Keratinocyte (primary cell): ENCODE data around the gene CYP26C1. TPM values are rescaled to one million over a fixed set of nuclear protein-coding genes. Genes with fewer than 3 reads are reported as not detected.

Source experiments
- DNase-seq: peaks from one replicate; pipeline ENCODE4 v3.0.0-alpha.2; 2011; ENCODE audit warnings: low read depth, missing footprints, low spot score
- FAIRE-seq: peaks from 2 replicates; lab custom pipeline; 2011; peaks lifted over from hg19 to GRCh38; lab: Jason Lieb, UNC
- H2AFZ ChIP-seq: 2 replicates; pipeline ENCODE4 v1.6.0; 2012; ENCODE audit warnings: low read length, control low read depth, inconsistent platforms; ENCODE audit not compliant: control insufficient read depth
- H3K27ac ChIP-seq: 2 replicates; pipeline ENCODE4 v1.5.1; 2011; ENCODE audit warnings: low read length; ENCODE audit not compliant: control insufficient read depth, insufficient read depth
- H3K27me3 ChIP-seq: 3 replicates; pipeline ENCODE4 v1.6.0; 2011; ENCODE audit warnings: low read length; ENCODE audit not compliant: control insufficient read depth, insufficient read depth; ENCODE audit errors: extremely low read depth
- H3K36me3 ChIP-seq, 2 experiments: 2 replicates in 1 of 2; 3 replicates in 1 of 2; pipeline ENCODE4 v1.5.1; 2011; ENCODE audit warnings: low read length in 2 of 2, mild to moderate bottlenecking in 1 of 2; ENCODE audit not compliant: control insufficient read depth in 2 of 2, insufficient read depth in 2 of 2; ENCODE audit errors: extremely low read depth in 1 of 2
- H3K4me1 ChIP-seq: 3 replicates; pipeline ENCODE4 v1.5.1; 2011; ENCODE audit warnings: low read length; ENCODE audit not compliant: control insufficient read depth, insufficient read depth; ENCODE audit errors: extremely low read depth
- H3K4me2 ChIP-seq: 3 replicates; pipeline ENCODE4 v1.6.0; 2011; ENCODE audit warnings: low read depth, low read length; ENCODE audit not compliant: control insufficient read depth, insufficient read depth; ENCODE audit errors: extremely low read depth
- H3K4me3 ChIP-seq, 3 experiments: fragments of 200-600 bp in 1 of 3; sonication (generic) in 1 of 3; 2 replicates in 2 of 3; 3 replicates in 1 of 3; pipeline ENCODE4 v1.5.1; 2011 to 2016; ENCODE audit warnings: low read length in 3 of 3, mild to moderate bottlenecking in 3 of 3, control low read depth in 2 of 3, inconsistent platforms in 1 of 3, low read depth in 1 of 3, mixed read lengths in 1 of 3, mixed run types in 1 of 3, moderate library complexity in 1 of 3; ENCODE audit not compliant: control insufficient read depth in 2 of 3, insufficient read depth in 2 of 3; ENCODE audit errors: extremely low read depth in 1 of 3
- H3K79me2 ChIP-seq: 2 replicates; pipeline ENCODE4 v1.6.0; 2012; ENCODE audit warnings: low read length; ENCODE audit not compliant: control insufficient read depth, insufficient read depth
- H3K9ac ChIP-seq: 3 replicates; pipeline ENCODE4 v1.6.0; 2011; ENCODE audit warnings: low read length; ENCODE audit not compliant: control insufficient read depth, insufficient read depth; ENCODE audit errors: extremely low read depth
- H3K9me1 ChIP-seq: 3 replicates; pipeline ENCODE4 v1.6.0; 2011; ENCODE audit warnings: low read length; ENCODE audit not compliant: control insufficient read depth, insufficient read depth; ENCODE audit errors: extremely low read depth
- H3K9me3 ChIP-seq: 2 replicates; pipeline ENCODE4 v1.5.1; 2012; ENCODE audit warnings: low read depth, low read length; ENCODE audit not compliant: control insufficient read depth
- H4K20me1 ChIP-seq: 3 replicates; pipeline ENCODE4 v1.6.0; 2011; ENCODE audit warnings: low read length; ENCODE audit not compliant: control insufficient read depth, insufficient read depth; ENCODE audit errors: extremely low read depth
- CTCF ChIP-seq, 3 experiments: IDR thresholded peaks in 1 of 3; conservative IDR thresholded peaks in 1 of 3; optimal IDR thresholded peaks in 1 of 3; 2 replicates in 2 of 3; 3 replicates in 1 of 3; pipeline versions ENCODE3 to v1.5.1; 2011; ENCODE audit warnings: low read length in 3 of 3, mild to moderate bottlenecking in 3 of 3, moderate library complexity in 2 of 3, control low read depth in 1 of 3, inconsistent platforms in 1 of 3; ENCODE audit not compliant: insufficient read depth in 2 of 3; ENCODE audit errors: extremely low read depth in 1 of 3
- EZH2 ChIP-seq: IDR thresholded peaks from one replicate; pipeline ENCODE4 v1.6.1; 2012; ENCODE audit warnings: inconsistent platforms, mild to moderate bottlenecking, low read length, moderate library complexity
- dilution Hi-C: fragments of 300-500 bp; cut with MboI; formaldehyde crosslinking; loops from one replicate; pipeline ENCODE4 v1.7.0; 2020; ENCODE audit warnings: low sequenced_read_pairs; ENCODE audit not compliant: extremely low pct_ligation_motif_present
- polyA plus RNA-seq, 5 experiments: library from polyadenylated mRNA; depleted of rRNA in 3 of 5; stranded (reverse) in 3 of 5; stranded (forward) in 1 of 5; unstranded in 1 of 5; fragments of >200 nt; gene quantifications; 1 replicate in 1 of 5; 2 replicates in 3 of 5; 3 replicates in 1 of 5; pipeline versions ENCODE4 v1.2.1 to v1.2.3, GENCODE V29; 2011 to 2012; ENCODE audit warnings: missing spikeins in 2 of 5, low read depth in 1 of 5, low replicate concordance in 1 of 5

Gene CYP26C1
- polyA plus RNA-seq, 1 donor (not counting 4 experiments of a cell fraction or from before 2014, with no cell fraction given): not detected

- TF ChIP-seq CTCF (optimal IDR thresholded peaks at IDR 0.05 in 1 of 3, IDR thresholded peaks at IDR 0.05 in 1 of 3, conservative IDR thresholded peaks at IDR 0.05 in 1 of 3; ENCODE audit: extremely low read depth in 1 of 3, insufficient read depth in 2 of 3, low read length in 3 of 3) (no peak), EZH2 (no peak)
- no peak for DNase-seq
- H3K36me3 ChIP-seq: no peaks in the 10 kb centered on the region
- H3K27ac ChIP-seq: no peak overlapping the region
- no peak overlapping the region for H3K4me2 ChIP-seq
- no peak for FAIRE-seq
- H3K27me3 ChIP-seq: peaks cover 17% of the 10 kb centered on the region
- no peak overlapping the region for H2AFZ ChIP-seq
- dilution Hi-C loops: no loop called here
- H4K20me1 ChIP-seq: no peaks in the 10 kb centered on the region
- no peaks in the 10 kb centered on the region for H3K9me1 ChIP-seq
- no peak overlapping the region for H3K4me3 ChIP-seq
- H3K9ac ChIP-seq: no peak overlapping the region
- H3K79me2 ChIP-seq: no peaks in the 10 kb centered on the region
- no peaks in the 10 kb centered on the region for H3K4me1 ChIP-seq
- H3K9me3 ChIP-seq: no peaks in the 10 kb centered on the region
Observed at GRCh38 chr10:93086289-93086688, 25.7 kb downstream of the CYP26C1 start.

GRCh38 chr10:93087846-93088245 is 27.2 kb downstream of the CYP26C1 start:
- H3K27ac ChIP-seq: no peak overlapping the region
- H3K9me1 ChIP-seq: no peaks in the 10 kb centered on the region
- no peak overlapping the region for H2AFZ ChIP-seq
- H3K4me1 ChIP-seq: no peaks in the 10 kb centered on the region
- dilution Hi-C loops: no loop called here
- no peaks in the 10 kb centered on the region for H3K79me2 ChIP-seq
- H3K36me3 ChIP-seq: no peaks in the 10 kb centered on the region
- H4K20me1 ChIP-seq: no peaks in the 10 kb centered on the region
- H3K9me3 ChIP-seq: no peaks in the 10 kb centered on the region
- FAIRE-seq (no peak), DNase-seq (no peak)
- peaks cover 14% of the 10 kb centered on the region for H3K27me3 ChIP-seq
- no peak overlapping the region for H3K4me2 ChIP-seq
- H3K4me3 ChIP-seq: no peak overlapping the region
- TF ChIP-seq EZH2 (no peak), CTCF (optimal IDR thresholded peaks at IDR 0.05 in 1 of 3, IDR thresholded peaks at IDR 0.05 in 1 of 3, conservative IDR thresholded peaks at IDR 0.05 in 1 of 3; ENCODE audit: extremely low read depth in 1 of 3, insufficient read depth in 2 of 3, low read length in 3 of 3) (no peak)
- H3K9ac ChIP-seq: no peak overlapping the region
